IMR-90 (cell line): Measurements from ENCODE around the gene CUL4B. TPM values are rescaled to one million over a fixed set of nuclear protein-coding genes. Genes with fewer than 3 reads are reported as not detected.

Source experiments
- ATAC-seq: fragments of 200-7000 bp; cut with Tn5 transposase; 2 replicates; pipeline ENCODE4 v1.9.1; 2020; ENCODE audit warnings: low read depth, mild to moderate bottlenecking, moderate library complexity
- BruUV-seq: library from RNA; stranded (reverse); fragments of 400-500 nt; replicated peaks from 2 replicates; lab custom pipeline; 2021; lab: Mats Ljungman, UMichigan
- CTCF ChIA-PET: fragments of 300-600 bp; formaldehyde crosslinking; extraction: SDS; loops from one replicate; lab custom pipeline; 2021; ENCODE audit warnings: antibody characterized with exemption; lab: Yijun Ruan, JAX
- POLR2A ChIA-PET: fragments of 300-600 bp; sonication (Branson Sonifier 250); formaldehyde crosslinking; loops from one replicate; lab custom pipeline; 2022; ENCODE audit warnings: antibody characterized with exemption; ENCODE audit not compliant: unreplicated experiment; lab: Charles Lee
- DNase-seq: peaks from one replicate; pipeline ENCODE4 v3.0.0; 2013
- H2AFZ ChIP-seq: replicated peaks from 2 replicates; pipeline ENCODE3; 2013; ENCODE audit warnings: low read length, mild to moderate bottlenecking; ENCODE audit not compliant: poor library complexity
- H2AK5ac ChIP-seq: 2 replicates; pipeline ENCODE4 v1.6.1; 2013; ENCODE audit warnings: low read depth, low read length, inconsistent platforms
- H2AK9ac ChIP-seq: replicated peaks from 2 replicates; pipeline ENCODE3; 2013; ENCODE audit warnings: mild to moderate bottlenecking, low read depth, low read length, moderate library complexity; ENCODE audit not compliant: poor library complexity
- H2BK120ac ChIP-seq: 2 replicates; pipeline ENCODE4 v1.6.1; 2013; ENCODE audit warnings: low read depth, low read length, inconsistent platforms
- H2BK15ac ChIP-seq: 3 replicates; pipeline ENCODE4 v1.6.1; 2013; ENCODE audit warnings: low read depth, low read length, inconsistent platforms
- H2BK20ac ChIP-seq: 2 replicates; pipeline ENCODE4 v1.6.1; 2013; ENCODE audit warnings: low read depth, mild to moderate bottlenecking, inconsistent platforms, low read length, moderate library complexity
- H2BK5ac ChIP-seq: 2 replicates; pipeline ENCODE4 v1.6.1; 2013; ENCODE audit warnings: mild to moderate bottlenecking, low read depth, low read length, inconsistent platforms; ENCODE audit not compliant: poor library complexity, severe bottlenecking
- H3K14ac ChIP-seq: replicated peaks from 2 replicates; pipeline ENCODE4 v1.6.1; 2013; ENCODE audit warnings: low read depth, low read length, inconsistent platforms
- H3K18ac ChIP-seq: 2 replicates; pipeline ENCODE4 v1.6.1; 2013; ENCODE audit warnings: low read depth, low read length, control low read depth
- H3K23ac ChIP-seq: 2 replicates; pipeline ENCODE4 v1.6.1; 2013; ENCODE audit warnings: low read depth, low read length, inconsistent platforms
- H3K27ac ChIP-seq: 2 replicates; pipeline ENCODE4 v1.5.1; 2013; ENCODE audit warnings: mild to moderate bottlenecking, control low read depth, low read length; ENCODE audit not compliant: insufficient read depth
- H3K27me3 ChIP-seq: 2 replicates; pipeline ENCODE4 v1.6.1; 2013; ENCODE audit warnings: low read length; ENCODE audit not compliant: control insufficient read depth, insufficient read depth
- H3K36me3 ChIP-seq: 2 replicates; pipeline ENCODE4 v1.6.1; 2013; ENCODE audit warnings: low read length, mixed read lengths; ENCODE audit not compliant: control insufficient read depth, insufficient read depth
- H3K4ac ChIP-seq: 2 replicates; pipeline ENCODE4 v1.6.1; 2013; ENCODE audit warnings: low read depth, low read length, inconsistent platforms
- H3K4me1 ChIP-seq: 2 replicates; pipeline ENCODE4 v1.6.1; 2013; ENCODE audit warnings: low read length, mixed read lengths; ENCODE audit not compliant: control insufficient read depth, insufficient read depth
- H3K4me2 ChIP-seq: 2 replicates; pipeline ENCODE4 v1.6.1; 2013; ENCODE audit warnings: low read depth, mild to moderate bottlenecking, control low read depth, low read length, moderate library complexity
- H3K4me3 ChIP-seq: 2 replicates; pipeline ENCODE4 v1.5.1; 2013; ENCODE audit warnings: low read depth, mild to moderate bottlenecking, control low read depth, low read length, moderate library complexity; ENCODE audit not compliant: insufficient read depth
- H3K56ac ChIP-seq: 2 replicates; pipeline ENCODE4 v1.6.1; 2013; ENCODE audit warnings: low read length, inconsistent platforms; ENCODE audit not compliant: insufficient read depth; ENCODE audit errors: extremely low read depth
- H3K79me1 ChIP-seq, 2 experiments: 2 replicates each; pipeline ENCODE4 v1.6.1; 2013; ENCODE audit warnings: low read length in 2 of 2, inconsistent platforms in 1 of 2, low read depth in 1 of 2
- H3K9ac ChIP-seq: 2 replicates; pipeline ENCODE4 v1.6.1; 2013; ENCODE audit warnings: low read depth, low read length, control low read depth
- H3K9me1 ChIP-seq: 2 replicates; pipeline ENCODE4 v1.6.1; 2013; ENCODE audit warnings: low read length, inconsistent platforms; ENCODE audit not compliant: insufficient read depth
- H3K9me3 ChIP-seq: 2 replicates; pipeline ENCODE4 v1.6.1; 2013; ENCODE audit warnings: low read length; ENCODE audit not compliant: control insufficient read depth, insufficient read depth
- H4K20me1 ChIP-seq: 2 replicates; pipeline ENCODE4 v1.6.1; 2013; ENCODE audit warnings: low read length, inconsistent platforms; ENCODE audit not compliant: insufficient read depth
- H4K5ac ChIP-seq: 2 replicates; pipeline ENCODE4 v1.6.1; 2013; ENCODE audit warnings: mild to moderate bottlenecking, low read depth, low read length, control low read depth
- H4K8ac ChIP-seq, 2 experiments: 2 replicates each; pipeline ENCODE4 v1.6.1; 2013; ENCODE audit warnings: low read depth in 2 of 2, low read length in 2 of 2, control low read depth in 1 of 2, inconsistent platforms in 1 of 2
- H4K91ac ChIP-seq: 2 replicates; pipeline ENCODE4 v1.6.1; 2013; ENCODE audit warnings: low read depth, low read length, inconsistent platforms; ENCODE audit not compliant: insufficient read depth
- CEBPB ChIP-seq: IDR thresholded peaks from 2 replicates; pipeline ENCODE4 v1.6.1; 2012; ENCODE audit warnings: low read depth, low read length, improper control_type of control experiment
- CHD1 ChIP-seq: IDR thresholded peaks from 2 replicates; pipeline ENCODE4 v1.6.1; 2012; ENCODE audit warnings: low read depth, low read length, improper control_type of control experiment
- ELK1 ChIP-seq: fragments of 150-350 bp; IDR thresholded peaks from 2 replicates; pipeline ENCODE4 v1.6.1; 2016; ENCODE audit warnings: low read depth, mild to moderate bottlenecking, low read length, moderate library complexity, borderline replicate concordance
- FOS ChIP-seq: fragments of 150-350 bp; IDR thresholded peaks from 2 replicates; pipeline ENCODE4 v1.6.1; 2016; ENCODE audit warnings: low read depth, low read length
- MAFK ChIP-seq: IDR thresholded peaks from 2 replicates; pipeline ENCODE4 v1.6.1; 2012; ENCODE audit warnings: low read depth, low read length, improper control_type of control experiment
- MXI1 ChIP-seq: IDR thresholded peaks from 2 replicates; pipeline ENCODE4 v1.6.1; 2012; ENCODE audit warnings: low read depth, mild to moderate bottlenecking, low read length, moderate library complexity, borderline replicate concordance
- NFE2L2 ChIP-seq: fragments of 150-350 bp; IDR thresholded peaks from 2 replicates; pipeline ENCODE4 v1.6.1; 2016; ENCODE audit warnings: low read depth, mild to moderate bottlenecking, low read length
- POLR2A ChIP-seq: IDR thresholded peaks from 2 replicates; pipeline ENCODE4 v1.6.1; 2012; ENCODE audit warnings: mild to moderate bottlenecking, low read depth, low read length
- RAD21 ChIP-seq: IDR thresholded peaks from 2 replicates; pipeline ENCODE4 v1.6.1; 2012; ENCODE audit warnings: low read length, improper control_type of control experiment
- RCOR1 ChIP-seq: IDR thresholded peaks from 2 replicates; pipeline ENCODE4 v1.6.1; 2012; ENCODE audit warnings: mild to moderate bottlenecking, low read length, improper control_type of control experiment; ENCODE audit not compliant: insufficient replicate concordance
- RFX5 ChIP-seq: IDR thresholded peaks from 2 replicates; pipeline ENCODE4 v1.8.0; 2012; ENCODE audit warnings: low read depth, mild to moderate bottlenecking, low read length, moderate library complexity
- SMC3 ChIP-seq: fragments of 150-350 bp; IDR thresholded peaks from 2 replicates; pipeline ENCODE4 v1.6.1; 2016; ENCODE audit warnings: low read depth, mild to moderate bottlenecking, antibody characterized with exemption, low read length, moderate library complexity
- USF2 ChIP-seq: fragments of 150-350 bp; IDR thresholded peaks from 2 replicates; pipeline ENCODE4 v1.6.1; 2017; ENCODE audit warnings: mild to moderate bottlenecking, antibody characterized with exemption, low read length, low read depth
- WGBS, 2 experiments: methylation state at CpG; one replicate each; pipeline versions ENCODE4 v1.1.5 to v1.1.7; 2013; ENCODE audit warnings: missing lambda C conversion rate in 2 of 2; ENCODE audit not compliant: insufficient read length in 1 of 2; ENCODE audit errors: extremely low coverage in 2 of 2; 5-methylcytosine and 5-hydroxymethylcytosine counted together
- dilution Hi-C: fragments of 300-500 bp; cut with HindIII; formaldehyde crosslinking; loops from one replicate; pipeline ENCODE4 v1.14.3; 2018; ENCODE audit warnings: low sequenced_read_pairs; ENCODE audit not compliant: unreplicated experiment
- in situ Hi-C: fragments of 300-500 bp; cut with MboI; formaldehyde crosslinking; loops from 3 replicates; pipeline ENCODE4 v1.14.3; 2019; ENCODE audit warnings: low sequenced_read_pairs, inconsistent platforms, mixed read lengths
- intact Hi-C: fragments of 100-400 bp; cut with micrococcal nuclease; formaldehyde crosslinking; loops from 2 replicates; pipeline ENCODE4 v1.10.0; 2022
- polyA plus RNA-seq, 3 experiments: library from polyadenylated mRNA; depleted of rRNA; stranded (reverse); fragments of >200 nt; gene quantifications; 2 replicates each; pipeline ENCODE4 v1.2.3, GENCODE V29; 2012; ENCODE audit warnings: low replicate concordance in 1 of 3
- total RNA-seq: library from RNA; depleted of rRNA; stranded (reverse); fragments of >200 nt; gene quantifications from 2 replicates; pipeline ENCODE4 v1.2.3, GENCODE V29; 2012

Gene CUL4B
- total and polyA plus RNA-seq, 2 of the 4 experiments (the other 2 are of a cell fraction): 19.4 to 30.9 TPM

GRCh38 chrX:120575379-120576114 is 14.8 kb upstream of the CUL4B start:
- Histone ChIP-seq H2BK15ac (no peak overlapping the region), H3K9ac (no peak overlapping the region), H3K9me3 (no peaks in the 10 kb centered on the region), H2AFZ (no peak overlapping the region), H3K79me1 (no peaks in the 10 kb centered on the region), H2BK120ac (no peak overlapping the region), H4K91ac (no peak overlapping the region), H4K8ac (no peak overlapping the region), H3K4me3 (no peak overlapping the region), H4K5ac (no peak overlapping the region), H3K9me1 (no peaks in the 10 kb centered on the region), H3K14ac (no peak overlapping the region), H2AK5ac (no peak overlapping the region), H3K36me3 (no peaks in the 10 kb centered on the region), H4K20me1 (no peaks in the 10 kb centered on the region), H2AK9ac (no peak overlapping the region), H3K18ac (no peak overlapping the region), H3K27ac (no peak overlapping the region), H3K27me3 (no peaks in the 10 kb centered on the region), H3K4ac (no peak overlapping the region), H3K56ac (no peak overlapping the region), H3K4me1 (no peaks in the 10 kb centered on the region), H2BK5ac (no peak overlapping the region), H3K23ac (no peak overlapping the region), H2BK20ac (no peak overlapping the region), H3K4me2 (no peak overlapping the region)
- 63% methylated on average over 6 of the region's 18 CpGs; no CpG with 5 or more reads in 1 of the 2 experiments for WGBS, 2 experiments
- POLR2A ChIA-PET: no interaction called here
- DNase-seq (no peak), ATAC-seq (no peak)
- intact Hi-C loops (no loop called here), dilution Hi-C loops (no loop called here), in situ Hi-C loops (no loop called here)
- BruUV-seq: no TSS peak
- CTCF ChIA-PET: interaction anchor here (0.9 kb wide), 1 partner anchor 18 kb away, joined by 3 read pairs; no protein-coding TSS in a partner anchor
- TF ChIP-seq FOS (no peak), MAFK (no peak), USF2 (no peak), RAD21 (no peak), ELK1 (no peak), MXI1 (no peak), CEBPB (no peak), RFX5 (no peak), RCOR1 (no peak), CHD1 (no peak), NFE2L2 (no peak), POLR2A (no peak), SMC3 (no peak)
